Measurements from ENCODE around the gene MRPL33.

The MRPL33 gene

DNA sequence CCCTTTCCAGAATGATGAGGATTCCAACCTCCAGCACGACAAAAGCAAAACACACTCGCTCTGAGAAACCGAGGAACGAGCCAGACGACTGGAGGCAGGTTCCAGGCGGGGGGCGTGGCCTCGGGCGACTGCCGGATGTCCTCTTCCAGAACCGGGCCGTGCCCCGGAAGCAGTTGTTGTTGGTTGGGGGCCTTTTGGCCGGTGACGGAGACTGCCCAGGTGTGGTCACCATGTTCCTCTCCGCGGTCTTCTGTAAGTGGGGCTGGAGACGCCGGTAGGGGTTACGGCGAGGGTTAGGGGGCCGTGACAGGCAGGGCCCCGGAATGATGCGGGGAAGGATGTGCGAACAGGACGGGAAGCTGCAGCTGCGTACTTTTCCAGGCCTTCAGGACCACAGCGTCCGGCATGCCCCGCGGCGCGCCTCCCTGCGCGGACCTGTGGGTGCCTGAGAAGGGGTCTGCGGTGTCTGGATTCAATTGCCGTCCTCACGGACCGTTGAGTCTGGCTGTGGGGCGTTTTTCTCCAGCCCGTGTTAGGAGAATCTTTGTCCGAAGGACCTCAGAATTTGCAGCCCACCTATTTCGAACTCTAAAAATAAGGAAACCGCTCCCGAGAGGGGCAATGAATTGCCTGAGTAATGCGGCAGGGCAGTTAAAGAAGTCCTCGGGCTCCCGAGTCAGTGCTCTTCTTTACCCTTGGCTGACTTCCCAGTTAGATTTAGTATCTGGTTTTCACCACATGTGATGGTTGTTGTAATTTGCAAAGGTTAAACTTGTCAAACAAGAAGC, at the start of gene MRPL33:
TSS of gene MRPL33 (plus strand) at position 172 of the 788 bp plus-strand sequence. CDS start at position 231, 59 bp downstream.
- peak; percentile 82 for DNase-seq (ENCODE audit: low read depth)

DNA sequence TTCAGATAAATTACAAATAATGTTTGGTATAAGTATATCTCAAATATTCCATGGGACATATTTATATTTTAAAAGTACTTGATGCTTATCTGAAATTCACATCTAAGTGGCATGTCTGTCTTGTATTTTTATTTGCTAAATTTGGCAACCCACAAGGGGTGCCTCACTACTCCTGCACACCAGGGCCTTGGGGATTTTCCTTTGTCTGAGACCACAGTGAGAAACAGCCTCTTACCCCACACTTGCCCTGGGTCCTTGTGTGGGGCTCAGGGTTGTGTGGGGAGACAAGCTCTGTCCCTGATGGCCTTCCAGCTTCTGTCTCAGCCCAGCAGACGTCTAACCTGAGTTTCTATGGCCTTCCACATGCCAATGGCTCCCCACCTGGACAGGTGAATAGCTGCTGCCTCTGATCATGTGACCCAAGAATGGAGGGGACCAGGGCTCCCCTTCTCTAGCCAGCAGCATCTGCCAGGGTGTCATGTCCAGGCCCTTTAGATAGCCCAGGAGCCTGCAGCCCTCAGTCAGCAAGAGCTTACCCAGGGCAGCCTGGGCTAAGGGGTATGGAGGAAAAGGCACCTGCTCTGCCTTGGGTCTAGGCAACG, 49.5 kb upstream of the MRPL33 start:
- DNase-seq (ENCODE audit: low read depth): no peak

DNA sequence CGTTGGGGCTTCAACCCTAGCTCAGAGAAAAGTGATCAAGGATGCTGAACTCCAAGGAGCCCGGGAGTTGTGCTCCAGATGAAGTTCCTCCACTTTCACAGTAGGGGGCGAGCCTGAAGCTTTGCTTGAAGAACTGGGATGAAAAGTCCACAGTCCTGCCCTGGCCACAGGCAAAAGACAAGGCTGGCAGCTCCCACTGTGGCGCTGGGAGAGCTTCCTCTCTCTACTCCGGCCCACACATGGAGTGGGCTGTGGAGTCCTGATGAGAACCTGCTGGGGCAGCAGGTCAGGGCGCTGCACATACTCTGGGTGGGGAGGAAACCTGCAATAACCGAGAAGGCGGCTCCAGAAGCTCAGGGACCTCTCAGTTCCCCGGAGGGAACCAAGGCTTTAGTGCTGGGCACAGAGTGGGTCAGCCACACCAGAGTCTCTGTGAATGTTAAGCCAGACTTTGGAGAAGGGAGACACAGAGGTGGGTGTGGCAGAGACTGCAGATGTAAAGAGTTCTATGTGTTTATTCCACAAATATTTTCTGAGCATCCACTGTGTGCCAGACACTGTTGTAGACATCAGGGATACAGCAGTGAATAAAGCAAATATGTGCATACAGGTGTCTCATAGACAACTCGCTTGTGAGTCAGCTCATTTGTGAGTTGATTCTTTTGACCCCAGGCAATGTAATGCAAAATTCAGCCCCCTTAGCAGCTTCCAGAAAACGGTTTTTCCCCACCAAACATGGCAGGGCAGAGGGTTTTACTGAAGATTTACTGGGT, 48.0 kb upstream of the MRPL33 start:
- peak; percentile 63 for DNase-seq (ENCODE audit: low read depth)

DNA sequence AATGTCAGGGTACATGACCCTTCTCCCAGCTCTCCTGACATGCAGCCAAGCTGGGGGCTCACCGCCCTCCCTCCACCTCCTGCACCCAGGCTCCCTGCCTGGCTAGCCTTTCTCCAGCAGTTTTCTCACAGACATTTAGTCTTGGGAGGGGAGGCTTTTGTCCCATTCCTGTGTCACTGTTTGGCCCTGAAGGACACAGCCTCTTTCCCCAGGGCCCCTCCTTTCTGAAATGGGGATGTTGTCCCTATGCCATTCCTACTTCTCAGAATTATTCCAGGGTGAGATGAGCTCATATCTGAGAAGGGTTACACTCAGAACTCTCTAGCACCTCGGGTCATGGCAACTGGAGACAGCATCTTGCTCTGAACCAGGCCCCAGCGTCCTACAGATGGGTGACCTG, 47.3 kb upstream of the MRPL33 start:
- no peak for DNase-seq (ENCODE audit: low read depth)

DNA sequence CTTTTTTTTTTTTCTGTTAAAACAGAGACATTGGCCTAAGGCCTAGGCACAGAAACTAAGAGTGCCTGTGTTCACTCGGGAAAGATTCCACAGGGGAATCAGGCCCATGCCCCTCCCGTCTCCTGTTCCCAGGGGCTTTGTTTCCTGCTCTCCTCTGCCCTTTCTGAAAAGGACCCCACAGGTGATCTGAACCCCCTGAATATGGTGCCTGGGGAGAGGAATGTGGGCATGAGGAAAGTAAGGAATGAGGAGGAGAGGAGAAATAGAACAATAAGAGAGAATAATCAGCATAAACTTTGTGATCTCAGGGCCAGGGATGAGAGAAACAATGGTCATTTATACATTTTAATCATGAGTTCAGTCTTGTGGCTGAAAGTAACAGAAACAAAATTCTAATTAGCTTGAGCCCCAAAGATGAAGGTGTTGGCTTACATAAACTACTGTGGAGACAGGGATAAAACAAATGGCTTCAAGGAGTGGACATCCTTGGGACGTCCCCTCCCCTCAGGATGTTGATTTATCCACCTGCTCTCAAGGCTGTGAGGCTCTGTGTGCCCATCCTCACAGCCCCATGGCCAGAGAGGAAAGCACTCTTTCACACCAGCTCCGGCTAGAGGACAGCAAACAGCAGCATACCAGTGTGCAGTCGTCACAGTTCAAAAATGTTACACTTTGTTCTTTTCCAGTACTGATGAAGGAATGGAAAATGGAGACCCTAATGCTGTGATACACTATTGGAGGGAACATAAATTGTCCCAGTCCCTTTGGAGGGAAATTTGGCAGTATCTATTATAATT, 46.4 kb upstream of the MRPL33 start:
- DNase-seq (ENCODE audit: low read depth): no peak

DNA sequence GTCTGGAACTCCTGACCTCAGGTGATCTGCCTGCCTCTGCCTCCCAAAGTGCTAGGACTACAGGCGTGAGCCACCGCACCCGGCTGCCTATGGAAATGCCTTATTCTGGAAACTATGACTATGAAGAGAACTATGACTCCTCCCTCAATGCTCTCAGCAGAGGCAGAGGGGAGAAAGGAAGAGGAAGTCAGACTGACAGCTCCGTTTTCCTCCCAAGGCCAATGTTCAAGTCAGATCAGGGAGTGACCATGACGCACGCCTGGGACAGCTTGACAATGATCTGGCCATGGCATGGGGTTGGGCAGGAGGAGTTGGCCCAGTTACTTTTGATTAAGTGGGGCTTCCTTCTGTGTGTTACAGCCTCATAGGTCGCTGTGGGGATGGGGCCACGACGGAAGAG, 44.3 kb upstream of the MRPL33 start:
- DNase-seq (ENCODE audit: low read depth): no peak

DNA sequence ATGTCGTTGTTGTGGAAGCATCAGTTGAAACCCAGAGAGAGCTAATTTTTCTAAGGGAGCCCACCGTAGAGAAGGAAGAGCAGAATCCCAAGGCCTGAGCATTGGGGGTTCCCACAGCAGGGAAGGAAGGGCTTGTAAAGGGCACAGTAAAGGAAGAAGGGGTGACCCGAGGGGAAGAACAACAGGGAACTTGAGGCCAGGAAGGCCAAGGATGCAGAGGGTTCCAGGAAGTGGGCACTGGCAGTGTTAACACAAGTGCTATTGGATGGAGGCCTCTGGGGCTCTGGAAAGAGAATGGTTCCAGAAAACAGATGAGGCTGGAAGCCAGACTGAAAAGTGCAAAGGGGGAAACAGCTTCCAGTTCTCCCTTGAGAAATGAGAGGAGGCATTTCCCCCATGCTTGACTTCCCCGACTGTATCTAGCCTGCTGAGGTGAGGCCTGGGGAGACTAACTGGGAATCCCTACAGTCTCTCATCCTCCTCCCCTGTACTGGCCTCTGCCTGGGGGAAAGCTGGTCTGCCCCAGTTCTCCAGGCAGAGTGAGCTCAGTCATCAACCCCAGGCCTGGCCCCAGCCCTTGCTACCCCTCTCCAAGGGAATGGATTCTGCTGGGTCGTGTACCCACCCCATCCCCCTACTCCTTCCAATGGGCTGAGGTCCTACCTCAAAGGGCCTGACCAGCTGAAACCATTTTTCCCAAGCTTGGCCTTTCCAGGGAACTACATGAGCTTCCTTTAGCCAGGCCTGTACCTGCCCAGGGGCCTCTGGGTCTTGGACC, 43.2 kb upstream of the MRPL33 start:
- DNase-seq (ENCODE audit: low read depth): no peak

DNA sequence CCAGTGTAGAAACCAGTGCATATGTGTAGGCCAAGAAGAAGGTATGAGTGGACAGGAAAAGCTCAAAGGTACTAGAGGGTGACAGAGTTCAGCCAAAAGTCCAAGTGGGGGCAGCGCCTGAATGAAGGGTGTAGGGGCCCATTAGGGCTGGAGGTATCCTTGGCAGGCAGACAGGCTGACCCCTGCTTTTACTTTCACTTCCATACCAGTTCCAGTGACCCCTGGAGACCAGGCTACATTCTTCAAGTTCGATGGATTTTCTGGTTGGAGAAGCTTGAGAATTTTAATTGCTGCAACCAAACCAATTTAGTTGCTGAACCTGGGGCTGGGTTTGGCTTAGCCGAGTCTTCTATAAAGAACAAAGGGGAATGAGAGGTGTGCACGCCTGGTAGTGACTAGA, 42.3 kb upstream of the MRPL33 start:
- DNase-seq (ENCODE audit: low read depth): no peak

DNA sequence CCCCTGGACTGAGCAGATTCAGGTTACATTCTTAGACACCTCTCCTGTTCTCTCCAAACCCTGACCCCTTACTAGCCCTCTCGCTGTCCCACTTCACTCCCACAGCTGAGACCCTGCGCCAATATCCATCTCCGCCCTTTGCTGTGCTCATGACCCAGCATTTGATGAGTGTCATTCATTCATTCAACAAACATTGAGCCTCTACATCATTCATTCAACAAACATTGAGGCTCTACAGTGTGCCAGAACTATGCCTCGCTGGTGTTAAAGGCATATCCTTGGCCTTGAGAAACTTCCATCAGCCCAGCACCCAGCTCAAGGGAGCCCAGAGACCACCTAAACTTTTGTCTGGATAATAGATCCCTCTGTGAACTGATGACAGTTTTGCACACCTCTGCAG, 41.9 kb upstream of the MRPL33 start:
- DNase-seq (ENCODE audit: low read depth): no peak

DNA sequence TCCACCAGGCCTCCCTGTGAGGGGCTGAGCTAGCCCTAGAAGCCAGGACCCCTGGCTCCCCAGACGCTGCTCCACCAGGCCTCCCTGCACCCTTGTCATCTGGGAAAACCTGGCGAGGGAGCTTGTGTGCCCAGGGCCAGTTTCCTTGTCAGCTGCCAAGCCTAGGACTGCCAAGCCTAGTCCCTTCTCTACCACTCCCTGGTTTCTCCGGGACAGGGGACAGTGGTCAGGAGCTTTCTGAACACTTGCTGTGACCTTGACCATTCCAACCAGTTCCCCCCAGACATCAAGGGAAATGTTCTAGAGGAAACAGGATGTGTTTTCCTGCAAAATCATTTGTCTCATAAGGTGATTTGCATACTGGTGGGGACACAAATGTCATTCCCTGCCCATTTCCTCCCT, 41.3 kb upstream of the MRPL33 start:
- no peak for DNase-seq (ENCODE audit: low read depth)

DNA sequence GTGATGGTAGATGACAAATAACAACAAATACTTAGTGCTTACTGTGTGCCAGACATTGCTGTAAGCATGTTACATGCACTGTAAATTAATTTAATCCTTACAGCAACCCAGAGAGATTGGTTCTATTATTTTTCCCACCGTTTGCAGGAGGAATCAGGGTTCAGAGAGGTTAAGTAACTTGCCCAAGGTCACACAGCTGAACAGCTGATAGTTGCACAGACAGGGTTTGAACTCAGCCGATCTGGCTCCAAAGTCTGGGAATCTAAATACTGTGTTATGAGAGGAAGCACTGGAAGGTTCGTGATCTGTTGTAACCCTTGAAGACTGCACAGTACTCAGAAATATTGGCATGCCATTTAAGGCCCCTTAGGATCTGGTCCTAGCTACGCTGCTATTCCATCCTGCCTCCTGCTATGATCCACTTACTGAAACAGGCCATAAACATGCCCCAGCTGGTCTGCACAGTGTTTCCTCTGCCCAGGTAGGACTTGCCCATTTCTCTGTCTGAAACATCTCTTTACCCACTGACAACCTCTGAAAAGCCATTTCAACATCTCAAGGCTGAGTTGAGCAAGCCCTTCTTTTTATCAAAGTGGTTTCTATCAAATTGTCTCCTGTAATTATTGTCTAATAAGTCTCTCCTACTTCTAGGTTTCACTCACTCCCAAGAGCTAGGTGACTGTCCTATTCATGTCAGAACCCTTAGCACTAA, 40.4 kb upstream of the MRPL33 start:
- no peak for DNase-seq (ENCODE audit: low read depth)

DNA sequence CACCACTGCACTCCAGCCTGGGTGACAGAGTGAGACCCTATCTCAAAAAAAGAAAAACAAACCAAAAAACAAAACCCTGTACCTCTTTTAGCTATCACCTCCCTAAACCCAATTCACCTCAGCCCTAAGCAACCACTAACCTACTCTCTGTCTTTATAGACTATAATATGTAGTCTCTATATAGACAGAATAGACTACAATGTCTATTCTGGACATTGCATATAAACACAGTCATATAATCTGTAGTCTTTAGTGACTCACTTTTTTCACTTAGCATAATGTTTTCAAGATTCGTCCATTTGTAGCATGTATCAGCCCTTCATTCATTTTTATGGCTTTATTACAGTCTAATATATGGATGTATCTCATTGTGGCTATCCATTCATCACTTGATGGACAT, 37.2 kb upstream of the MRPL33 start:
- no peak for DNase-seq (ENCODE audit: low read depth)

DNA sequence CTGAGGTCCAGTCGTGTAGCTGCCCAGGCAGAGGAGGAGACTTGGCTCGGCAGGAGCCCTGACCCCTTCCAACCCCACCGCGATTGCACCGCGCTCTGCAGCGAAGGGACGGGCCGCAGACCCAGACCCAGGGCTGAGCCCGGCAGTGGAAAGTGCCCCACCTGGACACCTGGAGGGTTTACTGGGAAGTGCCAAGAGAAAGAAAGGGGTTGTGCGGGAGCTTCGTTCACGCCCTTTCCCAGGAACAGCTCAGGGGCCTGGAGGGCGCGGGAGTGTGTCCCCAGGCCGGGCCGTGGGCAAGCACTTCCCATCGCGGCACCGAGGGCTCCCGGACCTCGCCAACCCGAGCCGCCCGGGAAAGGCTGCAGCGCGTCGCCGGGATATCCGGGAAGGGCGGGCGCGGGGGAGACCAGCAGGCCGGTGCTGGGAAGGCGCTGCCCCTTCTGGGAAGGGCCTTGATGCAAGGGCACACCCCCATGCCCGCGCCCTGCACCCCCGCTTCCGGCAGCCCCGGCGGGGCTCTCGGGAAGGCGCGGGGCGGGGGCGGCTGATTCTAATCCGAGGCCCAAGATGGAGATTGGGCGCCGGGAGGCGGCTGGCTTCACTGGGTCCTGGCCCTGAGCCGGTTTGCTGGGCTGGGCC, 36.1 kb upstream of the MRPL33 start:
- DNase-seq (ENCODE audit: low read depth): peak; percentile 51

DNA sequence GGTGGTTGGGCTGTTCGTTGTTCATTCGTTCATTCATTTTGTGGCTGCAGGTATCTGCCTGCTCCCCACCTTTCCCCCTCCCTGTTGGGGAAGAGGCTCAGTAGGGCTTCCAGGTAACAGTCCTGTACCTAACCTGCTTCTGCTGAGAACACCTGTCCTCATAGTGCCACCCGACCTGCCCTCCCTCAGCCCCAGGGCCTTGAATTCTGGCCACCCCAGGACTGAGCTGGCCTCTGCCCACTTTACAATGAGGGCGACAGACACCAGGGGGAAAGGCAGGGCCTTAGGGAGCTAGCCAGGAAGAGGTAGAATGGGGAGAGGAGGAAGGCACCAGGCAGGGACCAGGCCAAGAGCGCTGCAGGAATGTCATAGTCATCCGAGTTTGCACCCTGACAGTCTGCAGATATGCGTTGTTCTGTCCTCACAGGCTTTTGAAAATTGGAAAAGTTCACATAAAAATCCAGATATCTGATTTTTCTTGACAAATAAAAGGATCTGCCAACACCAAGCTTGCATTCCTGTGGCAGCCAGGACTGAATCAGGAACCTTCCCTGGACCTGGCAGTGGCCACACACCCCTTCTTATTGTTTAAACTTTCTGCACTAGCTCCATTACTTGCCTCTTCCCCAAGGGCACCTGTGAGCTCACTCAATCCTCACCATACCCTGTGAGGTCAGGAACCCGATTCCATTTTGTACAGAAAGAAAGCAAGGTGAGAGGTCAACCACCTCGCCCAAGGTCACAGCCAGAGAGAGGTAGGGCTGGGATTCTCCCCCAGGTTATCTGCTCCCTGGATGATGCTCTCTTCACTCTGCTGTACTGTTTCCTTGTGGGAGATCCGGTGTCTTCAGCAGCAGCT, 35.3 kb upstream of the MRPL33 start:
- DNase-seq (ENCODE audit: low read depth): no peak

DNA sequence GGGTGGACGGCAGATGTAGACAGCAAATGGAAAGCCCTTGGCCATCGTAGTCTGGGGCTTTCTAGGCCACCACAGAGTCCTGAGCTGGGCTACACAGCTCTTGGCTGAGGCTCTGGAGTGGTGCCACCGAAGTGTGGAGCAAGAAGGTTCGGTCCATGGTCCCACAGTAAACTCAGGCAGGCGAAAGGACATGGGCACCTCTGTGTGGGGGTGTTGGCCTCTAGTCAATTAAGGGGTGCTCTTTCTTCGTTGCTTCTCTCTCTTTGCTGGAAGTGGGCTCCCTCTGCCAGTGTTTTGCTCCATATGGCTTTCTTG, 34.7 kb upstream of the MRPL33 start:
- no peak for DNase-seq (ENCODE audit: low read depth)

DNA sequence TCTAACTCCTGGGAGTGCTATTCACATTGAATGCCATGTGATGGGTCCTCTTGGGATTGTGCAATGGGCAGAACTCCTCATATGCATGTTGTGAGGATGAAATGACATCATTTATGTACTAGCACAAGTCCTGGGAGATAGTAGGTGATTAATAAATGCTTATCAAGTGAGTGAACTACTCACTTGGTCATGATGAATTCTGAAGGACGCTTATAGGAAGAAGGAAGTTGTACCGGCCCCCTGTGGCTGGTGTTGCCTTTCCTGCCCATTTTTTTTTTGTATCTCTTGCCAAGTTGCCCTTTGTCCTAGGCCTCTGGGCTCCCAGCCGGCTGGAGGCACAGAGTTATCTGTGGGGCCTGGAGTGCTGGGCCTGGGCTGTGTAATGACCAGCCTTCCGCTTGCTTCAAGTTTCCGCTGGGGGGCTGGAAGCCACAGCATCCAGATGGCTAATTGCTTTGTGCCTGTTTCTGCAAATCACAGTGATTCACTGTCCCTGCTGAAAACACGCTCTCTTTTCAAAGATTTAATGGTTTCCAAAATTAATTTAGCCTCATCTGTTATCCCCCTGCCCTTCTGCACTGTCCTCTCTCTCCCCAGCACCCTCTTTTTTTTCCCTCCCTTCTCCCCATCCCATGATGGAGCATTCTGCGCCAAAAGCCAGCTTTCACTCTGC, 33.7 kb upstream of the MRPL33 start:
- peak; percentile 61 for DNase-seq (ENCODE audit: low read depth)

DNA sequence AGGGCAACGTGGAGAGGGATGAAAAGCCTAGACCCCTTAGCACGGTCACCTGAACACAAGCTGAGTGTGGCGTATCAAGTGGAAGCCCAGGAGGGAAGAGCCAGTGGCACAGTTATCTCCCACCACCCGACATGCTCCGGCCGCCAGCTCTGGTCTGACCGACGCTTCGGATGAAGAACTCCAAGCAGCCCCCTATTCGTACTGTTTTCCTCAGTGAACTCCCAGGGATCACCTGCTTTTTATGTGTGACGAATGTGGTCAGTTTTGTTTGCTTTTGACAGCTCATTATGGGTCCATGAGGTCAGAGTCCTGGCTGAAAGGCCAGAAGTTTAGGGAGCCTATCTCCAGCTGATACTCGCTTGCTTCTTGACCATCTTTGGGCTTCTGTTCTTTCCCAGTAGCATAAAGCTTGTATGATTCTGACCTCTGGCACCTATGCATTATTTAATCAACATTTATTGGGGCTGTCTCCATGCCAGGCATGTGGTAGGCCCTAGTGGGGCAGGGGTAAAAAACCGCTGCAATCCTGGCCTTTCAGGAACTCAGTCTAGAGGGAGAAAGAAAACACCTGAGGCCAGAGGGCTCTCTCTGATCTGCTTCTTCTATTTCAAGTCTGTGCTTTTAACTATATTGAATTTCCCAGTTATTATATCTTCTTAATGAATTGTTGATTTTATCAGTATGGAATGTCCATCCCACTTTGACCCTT, 33.0 kb upstream of the MRPL33 start:
- DNase-seq (ENCODE audit: low read depth): no peak

DNA sequence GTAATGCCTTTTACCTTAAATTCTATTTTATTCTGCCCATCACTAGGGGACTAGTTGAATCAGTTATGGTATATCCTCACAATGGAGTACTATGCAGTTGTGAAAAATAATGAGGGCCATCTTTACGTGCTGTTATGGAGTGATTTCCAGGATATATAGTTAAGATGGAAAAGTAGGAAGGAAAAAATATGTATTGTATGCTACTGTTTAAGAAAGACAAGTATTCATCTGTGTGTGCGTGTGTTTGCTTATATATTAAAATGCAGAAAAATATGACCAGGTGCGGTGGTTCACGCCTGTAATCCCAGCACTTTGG, 32.5 kb upstream of the MRPL33 start:
- no peak for DNase-seq (ENCODE audit: low read depth)

DNA sequence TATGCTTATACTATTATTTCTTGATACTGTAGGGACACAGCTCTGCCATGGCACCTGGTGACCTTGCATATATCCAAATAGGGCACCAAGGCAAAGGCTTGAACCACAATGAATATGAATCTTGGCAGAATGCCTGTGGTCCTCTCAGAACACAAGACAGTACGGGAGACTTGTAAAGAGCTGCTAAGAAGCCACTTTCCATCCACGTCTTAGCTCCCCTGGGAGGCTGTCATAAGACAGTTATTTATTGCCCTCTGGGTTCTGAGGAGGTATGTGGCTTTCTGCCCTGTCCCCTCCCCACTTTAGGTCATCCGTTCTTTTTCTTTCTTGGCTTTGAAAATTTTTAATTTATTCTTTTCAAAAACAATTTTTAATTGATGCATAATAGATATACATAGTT, 29.8 kb upstream of the MRPL33 start:
- DNase-seq (ENCODE audit: low read depth): no peak
